Heart left ventricle (tissue), 13 donors: ENCODE results near the gene PMEPA1.

ENCODE experiments used
- CTCF ChIP-seq, 12 donors: fragments of 200-600 bp; sonication (generic) in 4 of 12; IDR thresholded peaks; one replicate each; pipeline versions ENCODE4 v1.5.0 to v1.8.0; 2018 to 2022; ENCODE audit warnings: antibody characterized with exemption in 12 of 12, mild to moderate bottlenecking in 5 of 12
- POLR2A ChIP-seq, 2 donors: fragments of 450-650 bp; IDR thresholded peaks; one replicate each; pipeline ENCODE4 v1.6.1; 2017; ENCODE audit warnings: antibody characterized with exemption in 2 of 2, mild to moderate bottlenecking in 2 of 2, moderate library complexity in 2 of 2
- donor health status: ischemic (EF 13 %, LVEDD 7.1; RV severe dilation, severe dysfunction).
- donor health status: DM: no; HTN: yes; CAD: no.
- donor health status: DM: no; HTN: no; CAD: no.
- donor health status: ischemic (EF 25% LVEDD 6.9; RV normal size, moderate dysfunction).
- donor health status: ischemic (EF 25% LVEDD 5.7; RV mildly dilated, moderate dysfunction).
- donor health status: ischemic (EF 35%, LVEDD 5.7; RV mildly dilated, moderate dysfunction).
- donor health status: nonischemic (EF 11% LVEDD 7.7; RV severe dilation, severe dysfunction).
- donor health status: DM: yes; HTN: yes; CAD: no.
- donor health status: PGD.
- donor health status: ischemic (EF 29% LVEDD 5.4; RV normal size, mild dysfunction).
- donor health status: nonischemic (EF 23%, LVEDD 6.1; RV moderate dilation, normal function).

DNA sequence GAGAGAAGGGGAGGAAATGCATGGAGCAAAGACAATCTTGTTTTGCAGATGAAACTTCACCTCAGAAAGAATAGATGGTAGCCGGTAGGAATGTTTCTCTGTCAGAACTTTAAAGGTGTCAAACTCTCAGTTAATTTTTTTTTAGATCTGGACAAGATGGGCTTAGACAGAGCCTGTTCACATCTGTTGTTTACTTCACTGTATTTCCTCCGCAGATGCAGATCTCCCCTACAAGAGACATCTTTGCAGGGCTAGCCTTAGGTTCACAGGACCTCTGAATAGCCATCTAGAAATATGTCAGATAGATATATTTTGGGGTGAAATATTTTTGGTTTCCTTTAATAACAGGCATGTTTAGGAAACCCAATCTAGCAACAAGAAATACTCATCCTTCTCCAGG is 77.5 kb downstream of the PMEPA1 start:
- TF ChIP-seq CTCF (IDR thresholded peaks at IDR 0.05) = no peak
- no peak for TF ChIP-seq POLR2A (IDR thresholded peaks at IDR 0.05)
